ENCODE results near the gene KDM8.

Gene KDM8

DNA sequence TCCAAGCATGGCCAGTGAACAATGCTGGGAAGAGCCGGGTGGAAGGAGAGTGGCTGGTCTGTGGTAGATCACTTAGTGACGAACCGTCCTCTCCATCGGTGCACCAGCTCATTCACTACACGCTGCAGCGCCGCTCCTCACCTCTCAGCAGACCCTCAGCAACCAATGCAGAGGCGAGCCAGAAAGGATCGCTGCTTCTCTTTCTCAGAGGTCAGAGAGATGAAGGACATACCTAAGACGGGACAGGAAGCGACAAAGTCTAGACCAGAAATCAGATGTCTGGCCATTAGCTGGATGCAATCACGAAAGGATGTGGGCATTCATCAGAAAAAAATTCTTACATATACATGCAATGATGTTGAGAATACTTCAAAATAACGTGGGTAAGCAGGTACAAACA is 38.3 kb downstream of the KDM8 start:
- DNase-seq (ENCODE audit: low read depth, low spot score): no peak
- H3K4me3 ChIP-seq (ENCODE audit: low read depth, low read length): no peak overlapping the region
- POLR2A ChIA-PET: no interaction called here
- TF ChIP-seq, protein P1, sequence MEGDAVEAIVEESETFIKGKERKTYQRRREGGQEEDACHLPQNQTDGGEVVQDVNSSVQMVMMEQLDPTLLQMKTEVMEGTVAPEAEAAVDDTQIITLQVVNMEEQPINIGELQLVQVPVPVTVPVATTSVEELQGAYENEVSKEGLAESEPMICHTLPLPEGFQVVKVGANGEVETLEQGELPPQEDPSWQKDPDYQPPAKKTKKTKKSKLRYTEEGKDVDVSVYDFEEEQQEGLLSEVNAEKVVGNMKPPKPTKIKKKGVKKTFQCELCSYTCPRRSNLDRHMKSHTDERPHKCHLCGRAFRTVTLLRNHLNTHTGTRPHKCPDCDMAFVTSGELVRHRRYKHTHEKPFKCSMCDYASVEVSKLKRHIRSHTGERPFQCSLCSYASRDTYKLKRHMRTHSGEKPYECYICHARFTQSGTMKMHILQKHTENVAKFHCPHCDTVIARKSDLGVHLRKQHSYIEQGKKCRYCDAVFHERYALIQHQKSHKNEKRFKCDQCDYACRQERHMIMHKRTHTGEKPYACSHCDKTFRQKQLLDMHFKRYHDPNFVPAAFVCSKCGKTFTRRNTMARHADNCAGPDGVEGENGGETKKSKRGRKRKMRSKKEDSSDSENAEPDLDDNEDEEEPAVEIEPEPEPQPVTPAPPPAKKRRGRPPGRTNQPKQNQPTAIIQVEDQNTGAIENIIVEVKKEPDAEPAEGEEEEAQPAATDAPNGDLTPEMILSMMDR (IDR thresholded peaks at IDR 0.05; ENCODE audit: insufficient read depth, low read length, missing control alignments): no peak
- CTCF ChIA-PET: interaction anchor here (0.6 to 5.4 kb wide), 6 partner anchors 8 to 217 kb away, joined by 3 to 38 read pairs (median 4); no protein-coding TSS in a partner anchor

DNA sequence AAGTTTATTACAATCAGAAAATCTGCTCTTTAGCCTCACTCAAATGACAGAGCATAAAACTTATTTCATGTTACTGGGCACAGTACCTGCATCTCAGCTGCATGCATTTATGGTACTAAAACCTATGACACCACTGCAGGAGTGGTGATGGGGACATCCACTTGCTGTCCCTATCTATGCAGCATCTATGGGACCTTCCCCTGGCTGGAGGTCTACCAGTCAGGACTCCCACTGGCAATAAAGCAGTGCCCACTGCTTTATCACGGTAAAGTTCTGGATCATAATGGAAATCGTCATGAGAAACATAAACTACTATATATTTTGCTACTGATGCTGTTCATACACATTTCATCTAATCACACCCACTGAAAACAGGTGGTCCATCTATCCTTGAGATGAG is 39.1 kb downstream of the KDM8 start:
- ChIA-PET POLR2A (interaction anchor here (0.7 kb wide), 1 partner anchor 21 kb away, joined by 3 read pairs; no protein-coding TSS in a partner anchor), CTCF (interaction anchor here (1.3 to 5.4 kb wide), 4 partner anchors 8 to 126 kb away, joined by 3 to 42 read pairs (median 22); no protein-coding TSS in a partner anchor)
- peak overlapping the region; percentile 23 for H3K4me3 ChIP-seq (ENCODE audit: low read depth, low read length)
- TF ChIP-seq, protein P1 (IDR thresholded peaks at IDR 0.05; ENCODE audit: insufficient read depth, low read length, missing control alignments): no peak
- no peak for DNase-seq (ENCODE audit: low read depth, low spot score)

DNA sequence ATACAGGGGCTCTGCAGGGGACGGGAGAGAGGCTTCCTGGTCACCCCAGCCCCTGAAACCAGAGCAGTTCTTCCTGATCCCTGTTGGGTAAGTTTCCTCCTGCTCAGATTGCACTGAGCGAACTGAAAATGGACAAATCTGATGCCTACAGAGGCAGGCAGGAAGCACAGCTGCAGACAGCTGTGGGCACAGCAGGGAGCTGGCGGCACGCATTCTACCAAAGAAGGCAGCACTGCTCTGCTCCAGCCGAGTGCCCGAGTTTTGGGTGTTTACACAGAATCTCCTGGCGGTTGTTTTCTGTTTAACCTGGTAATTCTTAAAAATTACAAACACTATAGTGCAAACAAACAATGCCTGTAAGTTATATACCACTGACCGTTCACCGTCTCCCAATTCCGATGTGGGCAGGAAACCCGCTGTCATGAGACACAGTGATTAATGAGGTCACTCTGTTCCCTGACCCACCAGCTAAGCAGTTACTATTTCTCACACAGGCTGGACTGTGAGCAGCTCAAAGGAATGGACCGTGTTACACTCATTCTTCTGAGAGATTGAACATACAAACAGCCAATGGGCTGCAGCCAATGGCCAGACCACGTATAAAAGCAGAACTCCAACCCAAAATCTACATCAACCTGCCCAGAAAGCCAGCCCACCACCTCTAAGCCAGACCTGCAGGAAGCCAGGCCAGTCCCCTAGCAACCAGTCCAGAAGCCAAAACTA is 39.7 kb downstream of the KDM8 start:
- TF ChIP-seq, protein P1 (IDR thresholded peaks at IDR 0.05; ENCODE audit: insufficient read depth, low read length, missing control alignments): no peak
- CTCF ChIA-PET: interaction anchor here (2.1 to 5.4 kb wide), 3 partner anchors 8 to 125 kb away, joined by 5 to 42 read pairs (median 38); no protein-coding TSS in a partner anchor
- DNase-seq (ENCODE audit: low read depth, low spot score): peak; percentile 41
- POLR2A ChIA-PET: interaction anchor here (0.6 to 0.7 kb wide), 2 partner anchors 21 to 43 kb away, joined by 3 read pairs; no protein-coding TSS in a partner anchor
- H3K4me3 ChIP-seq (ENCODE audit: low read depth, low read length): peak overlapping the region; percentile 23

DNA sequence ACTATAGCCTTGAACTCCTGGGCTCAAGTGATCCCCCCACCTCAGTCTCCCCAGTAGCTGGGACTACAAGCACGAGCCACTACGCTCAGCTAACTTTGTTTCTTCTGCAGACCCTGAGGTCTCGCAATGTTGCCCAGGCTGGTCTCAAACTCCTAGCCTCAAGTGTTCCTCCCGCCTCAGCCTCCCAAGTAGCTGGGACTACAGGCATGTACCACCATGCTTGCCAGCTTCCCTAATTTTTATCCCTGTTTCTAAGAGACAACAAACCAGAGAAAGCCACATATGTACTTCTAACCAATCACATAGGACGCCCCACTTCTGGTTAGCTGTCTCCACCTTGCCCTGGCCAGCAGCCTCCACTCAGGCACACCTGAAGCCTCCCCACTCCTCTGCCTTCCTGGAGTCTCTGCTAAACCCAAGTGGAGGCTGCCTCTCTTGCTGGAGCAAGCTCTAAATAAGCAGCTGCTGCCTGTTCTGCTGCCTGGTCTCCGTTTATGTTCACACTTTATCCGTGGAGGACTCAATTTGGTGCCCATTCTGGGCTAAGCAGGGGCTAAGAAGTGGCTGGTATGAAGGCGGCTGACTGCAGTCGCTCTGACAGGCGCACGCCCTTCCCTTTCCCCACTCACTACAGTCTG is 40.5 kb downstream of the KDM8 start:
- CTCF ChIA-PET: interaction anchor here (3.8 to 5.4 kb wide), 2 partner anchors 9 to 124 kb away, joined by 38 to 42 read pairs; no protein-coding TSS in a partner anchor

DNA sequence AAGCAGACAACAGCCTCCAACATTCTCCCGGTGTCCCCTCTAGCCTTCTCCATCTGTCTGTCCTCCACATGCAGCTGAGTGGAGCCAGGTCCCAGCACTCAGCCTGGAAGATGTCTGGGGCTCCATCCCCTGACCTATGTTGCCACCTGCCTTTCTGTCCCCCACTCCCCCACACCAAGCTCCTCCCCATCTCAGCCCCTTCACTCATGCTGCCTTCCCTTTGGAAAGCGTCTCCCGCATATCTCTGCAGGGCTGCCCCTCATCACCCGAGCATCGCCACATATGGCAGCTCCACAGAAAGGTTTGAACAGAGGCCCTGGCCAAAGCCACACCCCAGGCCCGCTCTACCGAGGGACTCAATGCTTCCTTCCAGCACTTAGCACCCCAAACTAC is 41.0 kb downstream of the KDM8 start:
- no peak for DNase-seq (ENCODE audit: low read depth, low spot score)
- TF ChIP-seq, protein P1 (IDR thresholded peaks at IDR 0.05; ENCODE audit: insufficient read depth, low read length, missing control alignments): no peak
- CTCF ChIA-PET: interaction anchor here (3.8 to 5.4 kb wide), 2 partner anchors 10 to 124 kb away, joined by 38 to 42 read pairs; no protein-coding TSS in a partner anchor
- H3K4me3 ChIP-seq (ENCODE audit: low read depth, low read length): no peak overlapping the region
- POLR2A ChIA-PET: no interaction called here

More for the DNA sequence above, 40.5 kb downstream of the KDM8 start:
- DNase-seq (ENCODE audit: low read depth, low spot score): no peak
- TF ChIP-seq, protein P1 (IDR thresholded peaks at IDR 0.05; ENCODE audit: insufficient read depth, low read length, missing control alignments): no peak
- POLR2A ChIA-PET: no interaction called here
- no peak overlapping the region for H3K4me3 ChIP-seq (ENCODE audit: low read depth, low read length)
